Muscle layer of colon (tissue), 2 donors: ENCODE results near the gene DISC1.
"Not testable (repeated sequence)": the region's sequence is repeated elsewhere in the genome, so short reads cannot be mapped to it uniquely, and the experiment has no call there.

Experiments
- H3K27ac ChIP-seq: one replicate; pipeline ENCODE4 v1.7.0; 2013; ENCODE audit warnings: low read depth, mild to moderate bottlenecking, low read length, moderate library complexity
- H3K27me3 ChIP-seq, 2 donors: one replicate each; pipeline ENCODE4 v1.7.0; 2013; ENCODE audit warnings: low read length in 2 of 2, mild to moderate bottlenecking in 2 of 2; ENCODE audit not compliant: insufficient read depth in 2 of 2, control insufficient read depth in 1 of 2
- H3K36me3 ChIP-seq: one replicate; pipeline ENCODE4 v1.7.0; 2013; ENCODE audit warnings: mild to moderate bottlenecking, low read length; ENCODE audit not compliant: insufficient read depth
- H3K4me1 ChIP-seq: one replicate; pipeline ENCODE4 v1.7.0; 2013; ENCODE audit warnings: mild to moderate bottlenecking, low read length; ENCODE audit not compliant: insufficient read depth
- H3K4me3 ChIP-seq, 2 donors: one replicate each; pipeline ENCODE4 v1.7.0; 2013; ENCODE audit warnings: low read length in 2 of 2, low read depth in 1 of 2, mild to moderate bottlenecking in 1 of 2, moderate library complexity in 1 of 2
- H3K9ac ChIP-seq: one replicate; pipeline ENCODE4 v1.7.0; 2013; ENCODE audit warnings: low read length
- H3K9me3 ChIP-seq: one replicate; pipeline ENCODE4 v1.7.0; 2013; ENCODE audit warnings: mild to moderate bottlenecking, low read length
- donor health status: abdominal sarcoma.
- donor health status: Adenocarcinoma of cecum.

Gene DISC1

DNA sequence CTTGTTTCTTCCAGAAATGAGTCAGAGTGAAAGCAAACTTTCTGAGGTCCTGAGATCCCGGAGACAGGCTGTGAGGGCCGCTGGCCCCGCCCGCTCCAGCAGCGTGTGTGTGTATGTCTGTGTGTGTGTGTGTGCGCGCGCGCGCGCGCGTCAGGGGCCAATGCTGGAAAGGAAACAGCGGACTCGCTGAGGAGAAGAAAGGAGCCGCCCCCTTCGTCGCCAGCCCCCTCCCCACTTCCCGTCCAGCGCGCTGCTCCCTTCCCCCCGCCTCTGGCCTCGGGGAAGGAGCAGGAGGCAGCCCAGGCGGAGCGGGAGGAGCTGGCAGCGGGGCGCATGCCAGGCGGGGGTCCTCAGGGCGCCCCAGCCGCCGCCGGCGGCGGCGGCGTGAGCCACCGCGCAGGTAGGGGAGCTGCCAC lies at the start of gene DISC1:
Gene DISC1, plus strand, starts transcription at position 256 of the 416 bp plus-strand sequence. Its CDS starts 78 bp downstream, at position 334.
- Histone ChIP-seq H3K9ac (no peak within 1 kb of the TSS), H3K4me3 (peak within 1 kb of the TSS; percentile 66 to 75), H3K36me3 (no peaks in the 10 kb centered on the region), H3K27ac (peak within 1 kb of the TSS; percentile 65), H3K4me1 (peaks cover 6% of the 10 kb centered on the region), H3K9me3 (no peaks in the 10 kb centered on the region), H3K27me3 (peaks cover 0 to 6% of the 10 kb centered on the region in 2 donors)

DNA sequence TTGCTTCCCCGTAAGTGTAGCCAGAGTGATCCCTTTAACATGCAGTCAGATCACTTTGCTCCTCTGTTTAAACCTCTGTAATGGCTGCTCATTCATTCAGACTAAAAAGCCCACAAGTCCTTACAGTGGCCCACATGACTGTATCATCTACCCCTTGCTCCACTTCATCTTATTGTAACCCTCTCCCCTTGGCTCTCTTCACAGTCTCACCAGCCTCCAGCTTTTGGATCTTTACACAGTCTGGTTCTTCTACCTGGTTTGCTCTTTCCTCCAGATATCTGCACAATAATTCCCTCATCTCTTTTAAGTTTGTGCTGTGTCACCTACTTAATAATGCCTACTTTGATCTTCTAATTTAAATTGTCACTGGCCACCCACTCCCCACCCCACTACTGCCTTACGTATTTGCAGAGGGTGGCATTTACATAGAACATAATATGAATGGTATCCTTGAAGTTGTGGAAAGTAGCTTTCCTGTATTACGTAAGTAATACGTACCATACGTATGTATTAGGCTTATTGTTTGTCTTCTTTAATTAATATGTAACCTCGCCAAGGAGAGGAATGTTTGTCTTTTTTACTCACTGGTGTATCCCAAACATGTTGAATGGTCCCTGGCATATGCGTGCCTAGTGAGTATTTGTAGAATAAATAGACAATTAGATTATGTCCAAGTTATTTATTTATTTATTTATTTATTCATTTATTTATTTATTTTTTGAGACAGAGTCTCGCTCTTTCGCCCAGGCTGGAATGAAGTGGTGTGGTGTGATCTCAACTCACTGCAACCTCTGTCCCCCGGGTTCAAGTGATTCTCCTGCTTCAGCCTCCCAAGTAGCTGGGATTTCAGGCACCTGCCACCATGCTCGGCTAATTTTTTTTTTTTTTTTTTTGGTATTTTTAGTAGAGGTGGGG lies 49.5 kb upstream of the DISC1 start:
- Histone ChIP-seq H3K4me3 (no peak overlapping the region), H3K27ac (no peak overlapping the region), H3K9me3 (no peaks in the 10 kb centered on the region), H3K36me3 (no peaks in the 10 kb centered on the region), H3K9ac (no peak overlapping the region), H3K4me1 (no peaks in the 10 kb centered on the region), H3K27me3 (no peaks in the 10 kb centered on the region)

DNA sequence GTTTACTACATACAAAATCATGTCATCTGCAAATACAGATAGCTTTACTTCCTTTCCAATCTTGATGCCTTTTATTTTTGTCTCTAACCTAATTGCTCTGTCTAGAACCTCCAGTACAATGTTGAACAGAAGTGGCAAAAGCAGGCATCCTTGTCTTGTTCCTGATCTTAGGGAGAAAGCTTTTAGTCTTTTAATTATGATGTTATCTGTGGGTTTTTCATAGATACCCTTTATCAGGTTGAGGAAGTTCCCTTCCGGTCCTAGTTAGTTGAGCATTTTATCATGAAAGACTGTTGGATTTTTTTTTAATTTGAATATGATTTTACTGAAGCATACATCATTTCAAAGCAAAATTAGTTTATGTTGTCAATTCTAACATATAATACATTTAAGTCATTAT lies 45.7 kb upstream of the DISC1 start:
- no peak overlapping the region for H3K9ac ChIP-seq
- H3K27me3 ChIP-seq: no peaks in the 10 kb centered on the region
- no peak overlapping the region for H3K4me3 ChIP-seq
- no peaks in the 10 kb centered on the region for H3K4me1 ChIP-seq
- no peaks in the 10 kb centered on the region for H3K36me3 ChIP-seq
- H3K9me3 ChIP-seq: no peaks in the 10 kb centered on the region
- no peak overlapping the region for H3K27ac ChIP-seq

DNA sequence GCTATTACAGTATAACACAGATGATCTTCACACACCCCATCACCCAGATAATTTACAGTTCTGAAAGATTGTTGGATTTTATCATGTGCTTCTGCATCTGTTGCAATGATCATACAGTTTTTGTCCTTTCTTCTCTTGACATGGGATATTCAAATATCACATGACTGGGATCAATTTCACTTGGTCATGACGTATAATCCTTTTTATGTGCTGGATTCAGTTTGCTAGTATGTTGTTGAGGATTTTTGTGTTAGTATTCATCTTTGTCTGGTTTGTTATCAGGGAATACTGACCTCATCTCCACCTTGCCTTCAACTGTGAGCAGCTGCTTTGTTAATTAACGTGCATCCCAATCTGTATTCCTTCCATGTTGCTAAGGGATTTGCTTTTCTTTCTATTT lies 44.7 kb upstream of the DISC1 start:
- Histone ChIP-seq H3K36me3 (no peaks in the 10 kb centered on the region), H3K9ac (no peak overlapping the region), H3K9me3 (no peaks in the 10 kb centered on the region), H3K4me3 (no peak overlapping the region), H3K4me1 (no peaks in the 10 kb centered on the region), H3K27ac (no peak overlapping the region), H3K27me3 (no peaks in the 10 kb centered on the region)

DNA sequence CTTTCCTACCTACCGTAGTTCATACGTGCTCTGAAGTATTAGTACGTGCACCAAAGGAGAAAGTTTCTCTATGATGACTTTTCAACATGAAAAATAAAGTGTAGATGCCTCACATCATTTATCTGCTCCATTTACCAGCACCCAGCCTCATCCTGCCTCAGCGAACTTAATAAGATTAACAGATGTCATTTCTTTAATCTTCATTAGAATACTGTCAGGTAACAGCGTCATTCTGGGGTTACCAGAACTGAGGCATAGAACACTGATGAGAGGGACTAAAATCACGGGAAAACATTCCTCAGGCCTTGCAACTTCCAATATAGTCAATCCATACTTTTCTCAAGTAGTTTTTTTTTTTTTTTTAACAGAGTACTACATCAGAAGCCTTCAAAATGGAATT lies 43.2 kb upstream of the DISC1 start:
- Histone ChIP-seq H3K27ac (no peak overlapping the region), H3K27me3 (no peaks in the 10 kb centered on the region)

DNA sequence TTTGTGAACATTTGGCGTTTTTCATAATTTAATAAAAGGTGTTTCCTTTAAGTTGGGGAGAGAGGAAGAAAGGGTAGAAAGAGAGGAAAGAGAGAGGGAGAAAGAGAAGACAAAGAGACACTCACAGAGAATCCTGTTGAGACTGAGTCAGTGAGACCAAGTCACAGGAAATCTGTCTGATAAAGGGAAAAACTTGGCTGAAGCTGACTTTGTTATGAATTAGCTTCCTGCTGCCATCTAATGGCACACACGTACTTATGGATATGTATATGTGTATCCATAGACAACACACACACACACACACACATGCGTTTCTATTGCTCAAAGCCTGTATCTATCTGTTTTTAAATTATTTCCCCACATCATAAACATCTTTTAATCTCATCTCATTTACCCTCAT lies 42.5 kb upstream of the DISC1 start:
- Histone ChIP-seq H3K9ac (no peak overlapping the region), H3K36me3 (no peaks in the 10 kb centered on the region)

More for the DNA sequence above, 43.2 kb upstream of the DISC1 start:
- H3K9me3 ChIP-seq: no peaks in the 10 kb centered on the region
- H3K4me1 ChIP-seq: no peaks in the 10 kb centered on the region
- H3K4me3 ChIP-seq: no peak overlapping the region
- H3K9ac ChIP-seq: no peak overlapping the region
- H3K36me3 ChIP-seq: no peaks in the 10 kb centered on the region

DNA sequence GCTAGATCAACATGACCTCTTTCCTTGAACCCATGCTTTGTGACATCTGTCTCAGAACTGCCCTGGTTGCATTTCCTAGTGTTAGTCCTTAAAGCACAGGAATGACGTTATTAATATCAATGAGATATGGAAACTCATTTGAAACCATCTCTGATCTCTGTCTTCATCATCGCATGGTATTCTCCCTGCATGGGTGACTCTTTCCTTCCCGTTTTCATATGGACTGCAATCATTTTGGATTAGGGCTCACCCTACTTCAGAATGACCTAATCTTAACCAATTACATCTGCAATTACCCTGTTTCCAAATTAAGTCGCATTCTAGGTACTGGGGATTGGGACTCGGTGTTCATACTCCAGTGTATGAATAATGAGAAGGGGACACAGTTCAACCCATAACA lies 41.7 kb upstream of the DISC1 start:
- H3K36me3 ChIP-seq: no peaks in the 10 kb centered on the region
- H3K27me3 ChIP-seq: no peaks in the 10 kb centered on the region
- no peaks in the 10 kb centered on the region for H3K9me3 ChIP-seq
- H3K27ac ChIP-seq: no peak overlapping the region
- no peaks in the 10 kb centered on the region for H3K4me1 ChIP-seq
- no peak overlapping the region for H3K4me3 ChIP-seq
- H3K9ac ChIP-seq: no peak overlapping the region

More for the DNA sequence above, 42.5 kb upstream of the DISC1 start:
- no peak overlapping the region for H3K27ac ChIP-seq
- H3K4me3 ChIP-seq: no peak overlapping the region
- H3K9me3 ChIP-seq: no peaks in the 10 kb centered on the region
- no peaks in the 10 kb centered on the region for H3K4me1 ChIP-seq
- H3K27me3 ChIP-seq: no peaks in the 10 kb centered on the region

DNA sequence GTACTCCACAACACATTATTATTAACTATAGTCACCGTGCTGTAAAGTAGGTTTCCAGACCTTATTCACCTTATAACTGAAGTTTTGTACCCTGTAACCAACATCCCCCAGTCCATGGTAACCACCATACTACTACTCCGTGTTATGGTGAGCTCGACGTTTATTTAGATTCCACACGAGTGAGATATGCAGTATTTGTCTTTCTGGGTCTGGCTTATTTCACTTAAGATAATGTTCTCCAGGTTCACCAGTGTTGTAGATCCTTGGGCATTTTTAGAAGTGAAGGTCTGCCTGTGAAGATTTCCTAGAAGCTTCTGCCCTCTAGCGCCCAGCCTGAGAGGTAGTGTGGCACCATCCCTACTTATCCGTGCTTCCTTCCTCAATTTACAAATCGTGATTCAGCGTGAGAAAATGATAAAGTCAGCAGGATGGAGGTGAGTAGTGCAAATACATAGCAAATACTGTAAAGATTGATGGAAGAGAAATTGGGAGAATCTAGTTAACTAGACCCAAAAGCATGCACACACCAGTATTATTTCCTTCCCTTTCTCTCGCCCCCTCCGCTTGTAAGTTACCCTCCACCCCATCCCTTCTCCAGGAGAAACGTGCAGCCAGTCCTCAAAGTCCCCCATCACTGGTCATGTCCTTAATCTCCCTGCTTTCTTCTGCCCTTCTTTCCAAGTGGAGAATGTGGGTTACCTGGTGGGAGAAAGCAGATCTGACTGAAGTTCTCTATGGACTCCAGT lies 36.0 kb upstream of the DISC1 start:
- peaks cover 10% of the 10 kb centered on the region for H3K4me1 ChIP-seq
- H3K27me3 ChIP-seq: no peaks in the 10 kb centered on the region
- no peak overlapping the region for H3K4me3 ChIP-seq
- H3K9me3 ChIP-seq: no peaks in the 10 kb centered on the region
- H3K36me3 ChIP-seq: no peaks in the 10 kb centered on the region
- no peak overlapping the region for H3K9ac ChIP-seq
- no peak overlapping the region for H3K27ac ChIP-seq

DNA sequence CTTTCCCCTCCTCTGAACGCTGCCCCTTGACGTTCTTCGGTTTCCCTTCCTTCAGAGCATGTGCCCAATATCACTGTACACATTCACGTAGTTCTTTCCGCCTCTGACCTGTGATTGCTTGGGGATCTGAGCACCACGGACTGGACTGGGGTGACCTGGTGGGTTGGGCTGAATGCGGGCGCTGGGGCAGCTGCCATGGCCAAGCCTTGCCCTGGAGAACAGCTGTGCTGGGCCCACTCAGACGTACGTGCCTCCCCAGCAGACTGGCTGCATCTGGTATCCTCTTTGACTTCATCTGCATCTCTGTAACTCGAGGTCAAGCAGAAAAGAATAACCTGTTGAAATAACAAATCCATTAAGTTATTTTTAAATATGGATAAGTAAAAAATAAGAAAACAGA lies 35.1 kb upstream of the DISC1 start:
- Histone ChIP-seq H3K4me3 (no peak overlapping the region), H3K36me3 (no peaks in the 10 kb centered on the region), H3K27me3 (no peaks in the 10 kb centered on the region), H3K9ac (no peak overlapping the region), H3K9me3 (no peaks in the 10 kb centered on the region), H3K27ac (no peak overlapping the region), H3K4me1 (peaks cover 10% of the 10 kb centered on the region)

DNA sequence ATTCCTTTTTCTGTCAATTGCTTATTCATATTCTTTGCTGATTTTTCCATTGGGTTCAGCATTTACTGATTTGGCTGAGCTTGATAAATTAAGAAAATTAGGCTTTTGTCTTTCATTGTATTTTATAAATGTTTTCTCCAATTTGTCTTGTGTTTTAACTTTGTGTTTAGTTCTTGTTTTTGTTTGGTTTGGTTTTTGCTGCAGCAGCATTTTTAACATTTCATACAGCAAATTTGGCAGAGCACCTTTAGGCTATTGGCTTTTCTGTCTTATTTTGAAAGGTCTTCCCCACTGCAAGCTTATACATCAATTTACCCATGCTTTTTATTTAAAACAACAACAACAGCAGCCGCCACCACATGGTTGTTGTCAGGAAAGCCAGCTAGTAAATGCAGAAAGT lies 33.8 kb upstream of the DISC1 start:
- H3K36me3 ChIP-seq: no peaks in the 10 kb centered on the region
- H3K4me3 ChIP-seq: no peak overlapping the region
- H3K4me1 ChIP-seq: peaks cover 10% of the 10 kb centered on the region
- no peak overlapping the region for H3K27ac ChIP-seq
- H3K27me3 ChIP-seq: no peaks in the 10 kb centered on the region
- no peaks in the 10 kb centered on the region for H3K9me3 ChIP-seq
- H3K9ac ChIP-seq: no peak overlapping the region

DNA sequence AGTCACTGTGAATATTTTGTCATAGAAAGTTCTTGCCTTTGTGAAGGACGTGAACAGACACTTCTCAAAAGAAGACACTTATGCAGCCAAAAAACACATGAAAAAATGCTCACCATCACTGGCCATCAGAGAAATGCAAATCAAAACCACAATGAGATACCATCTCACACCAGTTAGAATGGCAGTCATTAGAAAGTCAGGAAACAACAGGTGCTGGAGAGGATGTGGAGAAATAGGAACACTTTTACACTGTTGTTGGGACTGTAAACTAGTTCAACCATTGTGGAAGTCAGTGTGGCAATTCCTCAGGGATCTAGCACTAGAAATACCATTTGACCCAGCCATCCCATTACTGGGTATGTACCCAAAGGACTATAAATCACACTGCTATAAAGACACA lies 33.3 kb upstream of the DISC1 start:
- not testable (repeated sequence) for H3K27me3 ChIP-seq, H3K4me3 ChIP-seq, H3K9ac ChIP-seq, H3K9me3 ChIP-seq, H3K36me3 ChIP-seq, H3K27ac ChIP-seq
- peaks cover 10% of the 10 kb centered on the region for H3K4me1 ChIP-seq
